Nephron (organoid): ENCODE data around the gene PLET1.

Experiments used
- H3K27ac Mint-ChIP-seq, 3 experiments: 2 replicates each; pipeline ENCODE4 v1.8.0; 2020; ENCODE audit warnings: mixed read lengths in 3 of 3, mild to moderate bottlenecking in 2 of 3, moderate library complexity in 1 of 3
- H3K27me3 Mint-ChIP-seq: 2 replicates; pipeline ENCODE4 v1.8.0; 2021; ENCODE audit warnings: low read depth, mild to moderate bottlenecking, moderate library complexity, mixed read lengths
- H3K36me3 Mint-ChIP-seq: 2 replicates; pipeline ENCODE4 v1.8.0; 2020; ENCODE audit warnings: low read depth, mixed read lengths
- H3K4me1 Mint-ChIP-seq: 2 replicates; pipeline ENCODE4 v1.8.0; 2020; ENCODE audit warnings: mixed read lengths
- H3K4me3 Mint-ChIP-seq, 3 experiments: 2 replicates each; pipeline ENCODE4 v1.8.0; 2020; ENCODE audit warnings: mild to moderate bottlenecking in 3 of 3, mixed read lengths in 3 of 3, moderate library complexity in 2 of 3
- H3K9me3 Mint-ChIP-seq: 2 replicates; pipeline ENCODE4 v1.8.0; 2020; ENCODE audit warnings: mixed read lengths
- CTCF ChIP-seq, 3 experiments: fragments of 200-600 bp; sonication (generic); IDR thresholded peaks; one replicate each; pipeline ENCODE4 v1.5.0; 2021; ENCODE audit warnings: antibody characterized with exemption in 3 of 3; ENCODE audit not compliant: unreplicated experiment in 3 of 3

The PLET1 gene

GRCh38 chr11:112296044-112296443 lies 35.4 kb upstream of the PLET1 start:
- Mint-ChIP-seq H3K9me3 (no peaks in the 10 kb centered on the region), H3K27me3 (peaks cover 5% of the 10 kb centered on the region), H3K4me1 (peaks cover 44% of the 10 kb centered on the region), H3K36me3 (peaks cover 3% of the 10 kb centered on the region), H3K27ac (no peak overlapping the region), H3K4me3 (no peak overlapping the region)
- no peak for TF ChIP-seq CTCF (IDR thresholded peaks at IDR 0.05; ENCODE audit: unreplicated experiment in 3 of 3)

DNA sequence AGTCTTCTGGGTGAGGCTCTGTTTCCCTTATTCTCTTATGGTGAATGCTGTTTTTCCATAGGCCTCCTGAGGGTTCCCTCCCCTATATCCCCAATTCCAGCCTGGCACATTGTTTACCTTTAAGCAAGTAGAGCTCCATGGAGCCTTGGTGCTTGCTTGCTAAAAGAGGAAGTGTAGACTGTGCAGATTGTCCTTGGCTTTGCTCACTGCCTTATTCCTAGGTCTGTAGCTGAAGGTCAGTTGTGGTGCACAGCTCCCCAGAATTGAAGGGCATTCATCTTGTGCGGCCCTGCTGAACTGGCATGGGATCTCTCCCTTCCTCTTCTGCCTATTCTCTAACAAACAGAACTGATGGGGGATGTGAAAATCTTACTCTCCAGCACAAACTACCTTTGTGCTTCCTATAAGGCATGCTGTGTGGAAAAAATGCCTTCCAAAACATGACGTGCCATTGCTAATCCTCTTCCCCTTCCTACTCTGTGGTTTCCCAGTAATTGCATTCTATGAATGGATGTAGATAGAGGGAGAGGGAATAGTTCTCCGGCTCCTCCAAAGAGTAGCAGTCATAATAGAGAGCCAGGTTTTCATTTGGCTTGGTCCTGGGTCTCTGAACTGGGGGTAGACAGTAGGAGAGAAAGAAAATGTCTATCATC lies 34.2 kb upstream of the PLET1 start:
- no peak for TF ChIP-seq CTCF (IDR thresholded peaks at IDR 0.05; ENCODE audit: unreplicated experiment in 3 of 3)
- no peaks in the 10 kb centered on the region for H3K9me3 Mint-ChIP-seq

DNA sequence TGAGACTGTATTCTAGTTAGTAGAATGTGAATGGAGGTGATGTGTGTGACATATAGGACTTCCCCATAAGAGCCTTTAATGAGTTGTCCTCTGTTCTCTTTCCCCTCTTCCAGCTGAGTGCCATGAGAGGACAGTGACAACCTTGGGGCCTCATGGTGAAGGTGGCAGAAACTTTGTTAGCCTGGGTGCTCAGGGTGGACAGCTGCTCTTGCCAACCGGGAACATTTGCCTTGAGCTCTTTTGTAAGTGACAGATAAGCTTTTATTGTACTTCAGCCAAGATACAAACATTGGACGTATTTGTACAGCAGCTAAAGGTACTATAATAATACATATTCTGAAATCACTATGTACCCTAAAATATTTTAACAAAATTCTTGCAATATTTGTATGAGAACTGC lies 33.0 kb upstream of the PLET1 start:
- H3K4me1 Mint-ChIP-seq, result peaks cover 58% of the 10 kb centered on the region
- H3K36me3 Mint-ChIP-seq, result peaks cover 3% of the 10 kb centered on the region
- H3K9me3 Mint-ChIP-seq, result no peaks in the 10 kb centered on the region
- peaks cover 15% of the 10 kb centered on the region for H3K27me3 Mint-ChIP-seq
- H3K4me3 Mint-ChIP-seq, result no peak overlapping the region
- no peak overlapping the region for H3K27ac Mint-ChIP-seq
- no peak for TF ChIP-seq CTCF (IDR thresholded peaks at IDR 0.05; ENCODE audit: unreplicated experiment in 3 of 3)

More for the DNA sequence above, 34.2 kb upstream of the PLET1 start:
- H3K4me1 Mint-ChIP-seq, result peaks cover 50% of the 10 kb centered on the region
- H3K27ac Mint-ChIP-seq, result no peak overlapping the region
- H3K4me3 Mint-ChIP-seq, result no peak overlapping the region
- peaks cover 5% of the 10 kb centered on the region for H3K27me3 Mint-ChIP-seq
- peaks cover 3% of the 10 kb centered on the region for H3K36me3 Mint-ChIP-seq

DNA sequence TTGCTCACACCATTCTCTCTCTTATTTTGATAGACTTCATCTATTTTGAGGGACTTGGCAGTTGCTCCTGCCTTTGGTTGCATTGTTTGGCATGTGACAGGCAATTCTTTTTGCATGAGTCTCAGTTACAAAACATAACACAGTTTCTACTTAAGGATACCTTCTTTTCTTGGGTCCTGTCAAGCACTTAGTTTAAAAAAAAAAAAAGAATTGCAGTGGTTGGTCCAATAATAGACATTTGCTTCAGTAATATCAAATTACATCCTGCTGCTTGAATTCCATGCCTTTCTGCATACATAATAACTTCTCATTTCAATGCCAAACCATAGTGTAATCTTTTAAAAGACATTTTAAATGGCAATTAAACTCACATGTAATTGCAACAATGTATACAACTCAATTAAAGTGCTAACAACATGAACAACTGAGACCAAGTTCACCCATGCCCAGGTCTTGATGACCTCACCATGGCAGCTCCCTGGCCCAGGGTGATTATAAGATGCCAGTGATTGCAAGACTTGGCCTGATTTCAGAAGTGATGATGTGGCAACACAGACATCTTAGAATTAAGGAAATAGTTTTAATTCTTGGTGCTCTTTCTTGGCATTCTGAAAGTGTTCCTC lies 32.2 kb upstream of the PLET1 start:
- Mint-ChIP-seq H3K36me3 (peaks cover 3% of the 10 kb centered on the region), H3K27ac (peak overlapping the region in 2 of 3 experiments; percentile 44 to 62), H3K4me1 (peaks cover 58% of the 10 kb centered on the region), H3K4me3 (peak overlapping the region in 2 of 3 experiments; percentile 60 to 74), H3K9me3 (no peaks in the 10 kb centered on the region), H3K27me3 (peaks cover 22% of the 10 kb centered on the region)
- TF ChIP-seq CTCF (IDR thresholded peaks at IDR 0.05; ENCODE audit: unreplicated experiment in 3 of 3), result no peak

- peaks cover 3% of the 10 kb centered on the region for H3K36me3 Mint-ChIP-seq
- no peak for TF ChIP-seq CTCF (IDR thresholded peaks at IDR 0.05; ENCODE audit: unreplicated experiment in 3 of 3)
- peak overlapping the region; percentile 31 to 74 (median 60) for H3K4me3 Mint-ChIP-seq
- H3K27me3 Mint-ChIP-seq, result peaks cover 22% of the 10 kb centered on the region
- peaks cover 55% of the 10 kb centered on the region for H3K4me1 Mint-ChIP-seq
- no peaks in the 10 kb centered on the region for H3K9me3 Mint-ChIP-seq
- peak overlapping the region in 2 of 3 experiments; percentile 44 to 62 for H3K27ac Mint-ChIP-seq
Observed at GRCh38 chr11:112292188-112292587, 31.5 kb upstream of the PLET1 start.

- TF ChIP-seq CTCF (IDR thresholded peaks at IDR 0.05; ENCODE audit: unreplicated experiment in 3 of 3), result no peak
- H3K4me3 Mint-ChIP-seq, result peak overlapping the region; percentile 20 to 83 (median 77)
- peaks cover 23% of the 10 kb centered on the region for H3K27me3 Mint-ChIP-seq
- peak overlapping the region in 1 of 3 experiments; percentile 44 for H3K27ac Mint-ChIP-seq
- no peaks in the 10 kb centered on the region for H3K9me3 Mint-ChIP-seq
- peaks cover 51% of the 10 kb centered on the region for H3K4me1 Mint-ChIP-seq
- peaks cover 3% of the 10 kb centered on the region for H3K36me3 Mint-ChIP-seq
Observed at GRCh38 chr11:112291191-112291590, 30.5 kb upstream of the PLET1 start.
